Measurements from ENCODE around the gene MRPL11. TPM values are rescaled to one million over a fixed set of nuclear protein-coding genes. Genes with fewer than 3 reads are reported as not detected.

Gene MRPL11
- total RNA-seq, 1 experiment from 2014 or later: 105 TPM

DNA sequence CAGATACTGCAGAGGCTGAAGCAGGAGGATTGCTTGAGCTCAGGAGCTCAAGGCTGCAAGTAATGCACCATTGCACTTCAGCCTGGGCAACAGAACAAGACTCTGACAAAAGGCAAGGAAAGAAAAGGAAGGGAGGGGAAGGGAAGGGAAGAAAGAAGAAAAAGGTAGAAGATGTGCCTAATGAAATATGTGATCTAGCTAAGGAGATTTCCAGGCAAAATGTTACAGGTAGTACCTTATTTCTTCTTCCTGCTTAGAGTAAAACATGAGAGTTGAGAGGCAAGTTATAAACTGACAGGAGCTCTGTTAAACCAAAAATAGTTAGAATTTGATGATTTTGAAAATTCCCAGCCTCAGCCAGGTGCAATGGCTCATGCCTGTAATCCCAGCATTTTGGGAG is 23.4 kb upstream of the MRPL11 start:
- Mint-ChIP-seq H3K4me3 (no peak overlapping the region), H3K27me3 (ENCODE audit: low read depth) (peaks cover 14% of the 10 kb centered on the region), H3K4me1 (peaks cover 12 to 16% of the 10 kb centered on the region in 2 experiments)

More for the DNA sequence above, 23.4 kb upstream of the MRPL11 start:
- H2BK20ac ChIP-seq (ENCODE audit: low read depth, low read length, poor library complexity, severe bottlenecking): no peak overlapping the region
- H2BK15ac ChIP-seq (ENCODE audit: low read depth, low read length): no peak overlapping the region
- H3K14ac ChIP-seq (ENCODE audit: insufficient read depth, low read length): no peak overlapping the region
- no peak overlapping the region for H4K5ac ChIP-seq (ENCODE audit: insufficient read length, low read depth, low read length)
- Mint-ChIP-seq H3K36me3 (ENCODE audit: insufficient read depth in 1 of 3, low read depth in 3 of 3) (peaks cover 0 to 23% (median 7%) of the 10 kb centered on the region in 3 experiments; a peak in 5 of 7 replicates), H3K27ac (no peak overlapping the region), H3K9me3 (peaks cover 16 to 27% of the 10 kb centered on the region in 2 experiments; a peak in 4 of 5 replicates)
- H3K23ac ChIP-seq (ENCODE audit: insufficient read length, low read depth, low read length): no peak overlapping the region
- no peaks in the 10 kb centered on the region; the same call in 1 of the 2 replicates for H3K4me1 ChIP-seq (ENCODE audit: insufficient read depth, low read length)
- H2BK120ac ChIP-seq (ENCODE audit: low read depth, low read length, poor library complexity, severe bottlenecking): no peak overlapping the region
- H3K27ac ChIP-seq (ENCODE audit: insufficient read length, low read depth, low read length): no peak overlapping the region
- TF ChIP-seq, protein P1, sequence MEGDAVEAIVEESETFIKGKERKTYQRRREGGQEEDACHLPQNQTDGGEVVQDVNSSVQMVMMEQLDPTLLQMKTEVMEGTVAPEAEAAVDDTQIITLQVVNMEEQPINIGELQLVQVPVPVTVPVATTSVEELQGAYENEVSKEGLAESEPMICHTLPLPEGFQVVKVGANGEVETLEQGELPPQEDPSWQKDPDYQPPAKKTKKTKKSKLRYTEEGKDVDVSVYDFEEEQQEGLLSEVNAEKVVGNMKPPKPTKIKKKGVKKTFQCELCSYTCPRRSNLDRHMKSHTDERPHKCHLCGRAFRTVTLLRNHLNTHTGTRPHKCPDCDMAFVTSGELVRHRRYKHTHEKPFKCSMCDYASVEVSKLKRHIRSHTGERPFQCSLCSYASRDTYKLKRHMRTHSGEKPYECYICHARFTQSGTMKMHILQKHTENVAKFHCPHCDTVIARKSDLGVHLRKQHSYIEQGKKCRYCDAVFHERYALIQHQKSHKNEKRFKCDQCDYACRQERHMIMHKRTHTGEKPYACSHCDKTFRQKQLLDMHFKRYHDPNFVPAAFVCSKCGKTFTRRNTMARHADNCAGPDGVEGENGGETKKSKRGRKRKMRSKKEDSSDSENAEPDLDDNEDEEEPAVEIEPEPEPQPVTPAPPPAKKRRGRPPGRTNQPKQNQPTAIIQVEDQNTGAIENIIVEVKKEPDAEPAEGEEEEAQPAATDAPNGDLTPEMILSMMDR (conservative IDR thresholded peaks at IDR 0.05): no peak
- no peak overlapping the region for H3K4me2 ChIP-seq (ENCODE audit: insufficient read depth, insufficient read length, low read length)
- no peaks in the 10 kb centered on the region for H3K27me3 ChIP-seq (ENCODE audit: insufficient read depth, low read length)
- H3K18ac ChIP-seq (ENCODE audit: insufficient read length, low read depth, low read length): no peak overlapping the region
- H2AFZ ChIP-seq (ENCODE audit: low read length): no peak overlapping the region
- H3K9ac ChIP-seq (ENCODE audit: extremely low read depth, insufficient read length, low read length): no peak overlapping the region
- H2BK5ac ChIP-seq (ENCODE audit: insufficient read length, low read length): no peak overlapping the region
- H3K9me3 ChIP-seq (ENCODE audit: control insufficient read depth, low read depth, low read length): no peaks in the 10 kb centered on the region
- H3K79me1 ChIP-seq (ENCODE audit: insufficient read depth, low read depth, low read length, poor library complexity, severe bottlenecking): no peaks in the 10 kb centered on the region
- H4K8ac ChIP-seq (replicated peaks; ENCODE audit: insufficient read length, low read depth, low read length): no peak overlapping the region
- H4K20me1 ChIP-seq (ENCODE audit: control insufficient read depth, insufficient read depth, insufficient read length): no peaks in the 10 kb centered on the region
- H3K4ac ChIP-seq (ENCODE audit: low read depth, low read length): no peak overlapping the region
- H4K91ac ChIP-seq (ENCODE audit: insufficient read length, low read depth, low read length): no peak overlapping the region
- no peak for DNase-seq
- no peak overlapping the region for H2AK5ac ChIP-seq (ENCODE audit: insufficient read length, low read length)
- H3T11ph ChIP-seq (ENCODE audit: low read length): no peak overlapping the region
- H3K56ac ChIP-seq (ENCODE audit: insufficient read length, low read depth, low read length): no peak overlapping the region
- H3K23me2 ChIP-seq (ENCODE audit: insufficient read length, low read depth, low read length, poor library complexity, severe bottlenecking): peaks cover 6% of the 10 kb centered on the region
- H2BK12ac ChIP-seq (ENCODE audit: insufficient read length, low read depth, low read length): no peak overlapping the region
- H3K79me2 ChIP-seq (ENCODE audit: insufficient read depth, low read length): no peaks in the 10 kb centered on the region
